HS-27A (cell line): ENCODE results near the gene TADA3.

Experiments used
- DNase-seq: peaks from one replicate; pipeline ENCODE4 v3.0.0-alpha.2; 2012; ENCODE audit warnings: low read depth, missing footprints

TADA3 gene

GRCh38 chr3:9809615-9810432 lies 17.6 kb upstream of the TADA3 start, which contains the start of gene TTLL3:
Gene TTLL3, plus strand, starts transcription at chr3:9810262. Its CDS starts 400 bp downstream, at chr3:9810662.
- DNase-seq, result no peak

- no peak for DNase-seq
These were observed 17.0 kb upstream of the TADA3 start for GRCh38 chr3:9809239-9809614.

GRCh38 chr3:9808345-9809037 lies 16.2 kb upstream of the TADA3 start:
- no peak for DNase-seq

GRCh38 chr3:9807981-9808344 lies 15.7 kb upstream of the TADA3 start:
- no peak for DNase-seq

GRCh38 chr3:9806688-9807589 lies 14.7 kb upstream of the TADA3 start:
- no peak for DNase-seq

GRCh38 chr3:9806137-9806536 lies 13.9 kb upstream of the TADA3 start:
- DNase-seq, result no peak

- DNase-seq, result no peak
These were observed 12.7 kb upstream of the TADA3 start for GRCh38 chr3:9804996-9805395.

GRCh38 chr3:9803494-9803893 lies 11.2 kb upstream of the TADA3 start:
- DNase-seq, result no peak

- DNase-seq, result no peak
These were observed 8.3 kb upstream of the TADA3 start for GRCh38 chr3:9800529-9800928.

- DNase-seq, result no peak
These were observed 5.1 kb upstream of the TADA3 start for GRCh38 chr3:9797196-9797945.

- no peak for DNase-seq
These were observed 2.9 kb upstream of the TADA3 start for GRCh38 chr3:9795207-9795606.

GRCh38 chr3:9794400-9794799 lies 2.1 kb upstream of the TADA3 start:
- DNase-seq, result no peak

GRCh38 chr3:9793161-9793781 lies 998 bp upstream of the TADA3 start:
- DNase-seq, result no peak

GRCh38 chr3:9791790-9792404 lies 376 bp downstream of the TADA3 start:
- DNase-seq, result no peak

- DNase-seq, result no peak
These were observed 1.1 kb downstream of the TADA3 start for GRCh38 chr3:9791127-9791526.

GRCh38 chr3:9787714-9788113 lies 4.6 kb downstream of the TADA3 start:
- no peak for DNase-seq

- DNase-seq, result no peak
These were observed 5.2 kb downstream of the TADA3 start for GRCh38 chr3:9786825-9787669.

GRCh38 chr3:9786209-9786739 lies 6.0 kb downstream of the TADA3 start:
- DNase-seq, result no peak

- DNase-seq, result no peak
These were observed 6.7 kb downstream of the TADA3 start for GRCh38 chr3:9785602-9786001.

- DNase-seq, result no peak
These were observed 7.3 kb downstream of the TADA3 start for GRCh38 chr3:9784965-9785364.
